GM12874 (cell line): ENCODE data around the gene UBTF.

ENCODE experiments used
- TF ChIP-seq, protein P1 (sequence below): IDR thresholded peaks from 2 replicates; pipeline ENCODE4 v1.5.1; 2011; ENCODE audit warnings: low read depth, mild to moderate bottlenecking, control low read depth, low read length, moderate library complexity; ENCODE audit not compliant: insufficient read depth

The UBTF gene

DNA sequence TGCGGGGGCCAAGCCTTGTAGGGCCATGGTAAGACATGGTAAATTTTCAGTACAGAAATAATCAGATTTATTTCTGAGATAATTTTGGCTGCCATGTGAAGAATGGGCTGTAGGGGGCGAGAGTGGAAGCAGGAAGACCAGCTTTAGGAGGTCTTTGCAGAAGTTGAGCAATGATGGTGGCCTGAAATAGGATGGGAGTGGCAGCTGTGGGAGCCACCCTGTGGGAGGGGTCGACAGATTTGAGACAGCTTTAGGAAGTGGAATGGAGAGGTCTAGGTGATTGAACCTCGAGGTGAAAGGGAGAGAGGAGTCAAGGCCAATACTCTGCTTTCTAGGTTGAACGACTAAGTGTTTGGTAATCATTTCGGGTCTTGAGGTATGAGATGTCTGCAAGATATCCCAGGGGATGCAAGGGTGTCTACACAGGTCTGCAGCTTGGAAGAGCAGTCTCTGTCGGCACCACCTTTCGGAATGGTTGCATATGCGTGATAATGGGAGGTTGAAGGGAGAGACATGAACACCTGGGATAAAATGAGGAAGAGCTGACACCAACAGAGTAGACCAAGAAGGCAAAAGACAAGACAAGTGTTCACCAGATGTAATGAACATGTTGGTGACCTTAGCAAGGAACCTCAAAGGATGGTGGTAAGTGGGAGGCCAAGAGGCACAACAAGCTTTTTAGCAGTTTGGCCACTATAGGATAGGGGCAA lies 15.6 kb downstream of the UBTF start:
- TF ChIP-seq, protein P1, sequence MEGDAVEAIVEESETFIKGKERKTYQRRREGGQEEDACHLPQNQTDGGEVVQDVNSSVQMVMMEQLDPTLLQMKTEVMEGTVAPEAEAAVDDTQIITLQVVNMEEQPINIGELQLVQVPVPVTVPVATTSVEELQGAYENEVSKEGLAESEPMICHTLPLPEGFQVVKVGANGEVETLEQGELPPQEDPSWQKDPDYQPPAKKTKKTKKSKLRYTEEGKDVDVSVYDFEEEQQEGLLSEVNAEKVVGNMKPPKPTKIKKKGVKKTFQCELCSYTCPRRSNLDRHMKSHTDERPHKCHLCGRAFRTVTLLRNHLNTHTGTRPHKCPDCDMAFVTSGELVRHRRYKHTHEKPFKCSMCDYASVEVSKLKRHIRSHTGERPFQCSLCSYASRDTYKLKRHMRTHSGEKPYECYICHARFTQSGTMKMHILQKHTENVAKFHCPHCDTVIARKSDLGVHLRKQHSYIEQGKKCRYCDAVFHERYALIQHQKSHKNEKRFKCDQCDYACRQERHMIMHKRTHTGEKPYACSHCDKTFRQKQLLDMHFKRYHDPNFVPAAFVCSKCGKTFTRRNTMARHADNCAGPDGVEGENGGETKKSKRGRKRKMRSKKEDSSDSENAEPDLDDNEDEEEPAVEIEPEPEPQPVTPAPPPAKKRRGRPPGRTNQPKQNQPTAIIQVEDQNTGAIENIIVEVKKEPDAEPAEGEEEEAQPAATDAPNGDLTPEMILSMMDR, result peak; percentile 73

DNA sequence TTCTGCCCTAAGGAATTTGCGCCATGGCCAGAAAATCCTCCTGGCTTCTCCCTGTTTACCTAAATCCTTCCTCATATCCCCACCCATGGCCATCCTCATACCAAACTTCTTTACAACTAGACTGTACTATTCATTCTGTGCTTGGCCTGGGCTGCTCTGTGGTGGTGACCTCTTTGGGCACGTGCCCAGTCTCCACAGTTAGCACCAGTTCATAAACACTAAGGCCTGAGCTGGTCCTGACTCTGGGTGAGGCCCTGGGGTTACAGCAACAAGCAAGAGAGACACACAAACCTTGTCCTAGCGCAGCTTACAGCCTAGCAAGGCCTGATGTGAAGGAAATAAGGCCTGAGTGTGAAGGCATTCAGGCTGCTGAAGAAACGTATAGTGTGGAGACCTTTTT lies 16.7 kb downstream of the UBTF start:
- TF ChIP-seq, protein P1, result no peak

DNA sequence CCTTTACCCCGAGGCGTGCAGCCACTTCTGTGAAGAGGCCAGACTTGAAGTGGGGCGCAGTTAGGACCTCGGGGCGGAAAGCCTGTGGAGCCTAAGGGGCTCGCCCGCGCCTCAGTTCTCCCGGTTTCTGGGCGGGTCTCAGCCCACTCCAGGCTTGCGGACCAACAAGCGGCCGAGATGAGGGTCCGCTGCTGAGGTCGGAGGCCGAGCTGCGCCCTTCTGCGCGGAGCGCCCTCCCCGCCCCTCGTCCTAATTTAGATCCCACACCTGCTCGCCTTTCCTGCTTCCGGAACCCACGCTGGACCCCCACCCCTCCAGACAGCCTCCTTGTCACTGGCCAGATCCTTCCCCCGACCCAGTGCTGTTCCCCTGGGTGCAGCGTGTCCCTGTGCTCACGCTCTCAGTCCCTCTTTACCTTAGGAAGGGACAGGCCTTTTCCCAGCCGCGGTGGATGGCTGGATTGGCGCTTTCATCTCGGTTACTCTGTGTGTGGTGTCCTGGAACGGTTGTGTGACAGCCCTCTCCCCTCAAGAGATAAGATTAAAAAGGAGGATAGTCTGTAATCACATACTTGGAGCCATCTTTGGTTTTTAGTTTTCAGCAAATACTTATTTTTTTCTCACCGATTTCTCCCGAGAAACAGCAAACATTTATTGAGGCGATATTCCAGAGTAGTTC lies 18.9 kb downstream of the UBTF start:
- TF ChIP-seq, protein P1, result no peak

DNA sequence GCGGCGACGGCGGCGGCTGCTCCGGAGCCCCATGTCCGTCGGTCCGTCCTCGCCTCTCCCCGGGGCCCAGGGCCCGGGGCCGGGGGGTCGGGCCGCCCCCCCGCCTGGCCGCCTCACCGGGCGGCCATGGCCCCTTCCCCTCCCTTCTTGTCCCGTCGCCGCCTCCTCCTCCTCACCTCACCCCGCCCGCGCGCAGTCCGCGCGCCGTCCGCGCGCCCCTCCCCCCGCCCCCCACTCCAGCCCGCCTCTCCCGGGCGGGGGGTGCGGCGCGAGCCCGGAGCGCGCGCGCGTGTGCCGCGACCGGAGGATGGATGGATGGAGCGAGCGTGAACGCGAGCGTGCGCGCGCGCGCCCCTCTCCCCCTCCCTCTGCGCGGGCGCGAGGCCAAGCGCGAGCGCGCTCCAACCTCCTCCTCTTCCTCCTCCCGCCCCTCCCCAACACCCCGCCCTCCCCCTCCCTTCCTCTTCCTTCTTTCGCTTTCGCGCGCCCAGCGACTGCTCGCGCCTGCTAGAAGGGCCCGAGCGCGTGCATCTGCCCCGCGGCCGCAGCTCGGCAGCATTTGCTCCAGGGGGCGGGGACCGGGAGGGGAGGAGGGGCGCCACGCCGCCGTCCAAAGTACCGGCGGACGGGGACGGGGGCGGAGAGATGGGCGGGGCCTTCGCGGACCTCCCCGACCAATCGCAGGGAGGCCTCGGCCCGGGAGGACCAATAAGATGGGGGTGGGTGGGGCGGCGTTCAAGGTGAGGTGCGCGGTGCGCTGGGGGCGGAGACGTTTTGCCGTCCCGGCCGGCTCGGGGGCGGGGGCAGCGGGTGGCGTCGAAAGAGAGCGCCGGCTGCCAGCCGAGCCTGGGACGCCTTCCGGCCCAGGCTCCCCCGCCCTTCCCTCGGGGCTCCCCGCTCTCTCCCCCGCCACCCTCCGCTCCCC lies 19.7 kb downstream of the UBTF start, which contains the start of gene ATXN7L3:
TSS of gene ATXN7L3 (minus strand) at position 332 of the 925 bp plus-strand sequence. CDS start 1,814 bp downstream, outside the sequence.
- TF ChIP-seq, protein P1, result no peak

DNA sequence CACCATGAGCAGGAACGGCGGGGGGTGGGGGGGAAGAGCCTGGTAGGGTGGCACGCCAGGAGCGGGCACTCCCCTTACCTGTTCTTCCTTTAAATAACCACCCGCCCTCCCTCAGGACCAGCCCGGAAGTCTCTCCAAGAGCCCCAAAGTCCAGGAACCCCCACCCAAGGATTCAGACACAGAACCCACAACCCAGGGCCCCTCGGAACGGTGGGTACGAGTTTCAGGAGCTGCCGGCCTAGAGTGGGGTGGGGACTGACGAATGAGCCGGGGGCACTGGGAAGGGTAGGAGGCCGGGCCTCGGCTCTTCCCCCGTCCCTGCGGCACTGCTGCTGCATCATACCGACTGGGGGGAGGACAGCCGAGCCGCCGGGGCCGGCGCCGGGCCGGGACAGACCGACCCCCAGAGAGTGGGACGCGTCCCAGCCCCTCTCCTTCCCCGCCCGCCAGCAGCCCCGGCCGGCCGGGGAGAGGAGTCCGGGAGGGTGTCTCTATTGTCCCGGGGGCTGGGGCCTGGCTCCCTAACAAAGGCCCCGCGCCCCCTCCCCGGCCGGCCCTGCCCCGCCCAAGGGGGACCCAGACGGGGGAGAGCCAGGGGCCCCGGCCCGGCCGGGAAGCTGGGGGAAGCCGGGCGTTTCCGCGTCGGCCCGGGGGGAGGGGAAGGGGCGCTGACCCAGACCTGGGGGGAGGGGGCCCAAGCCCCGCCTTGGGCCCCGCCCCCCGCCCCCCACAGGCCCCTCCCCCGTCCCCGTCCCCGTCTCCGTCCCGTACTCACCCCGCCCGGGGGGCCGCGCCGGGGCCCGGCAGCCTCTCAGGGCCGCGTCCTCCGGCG lies 20.5 kb downstream of the UBTF start:
- TF ChIP-seq, protein P1, result no peak

DNA sequence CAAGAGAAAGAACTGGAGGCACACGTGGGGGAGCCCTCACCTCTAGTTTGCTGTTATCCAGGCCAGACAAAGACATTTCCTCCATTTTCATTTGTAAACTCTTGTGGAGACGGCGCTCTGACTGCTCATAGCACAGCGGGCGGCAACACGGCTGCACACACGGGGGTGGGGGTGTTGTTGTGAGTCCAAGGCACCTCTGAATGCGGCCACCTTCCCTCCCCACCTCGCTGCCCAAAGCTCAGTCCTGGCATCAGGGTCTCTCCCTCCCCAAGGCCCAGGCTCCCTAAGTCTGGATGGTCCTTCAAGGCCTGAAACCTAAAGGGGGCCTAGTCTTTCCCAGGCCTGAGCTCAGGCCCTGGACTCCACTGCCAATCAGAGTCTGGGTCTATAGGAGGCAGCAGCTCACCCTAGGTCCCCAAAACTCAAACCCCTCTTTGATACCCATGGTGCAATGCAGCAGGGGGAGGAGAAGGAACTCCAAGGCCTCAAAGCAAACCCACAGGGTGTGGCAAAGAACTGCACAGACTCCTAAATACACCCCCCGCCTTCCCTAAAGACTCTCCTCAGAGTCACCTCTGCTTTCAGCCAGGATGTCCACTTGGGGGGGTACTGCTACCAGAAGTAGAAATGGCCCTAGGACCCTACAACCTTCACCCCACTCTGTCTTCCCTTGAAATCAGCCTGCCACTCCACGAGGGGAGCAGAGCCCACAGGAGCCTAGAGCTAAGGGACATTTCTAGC lies 21.3 kb downstream of the UBTF start:
- TF ChIP-seq, protein P1, result 0 out of 2 replicates have a peak, but pooled peaks have one; percentile 4
